Measurements from ENCODE around the gene GCNT2. TPM values are rescaled to one million over a fixed set of nuclear protein-coding genes. Genes with fewer than 3 reads are reported as not detected.
"Not testable (repeated sequence)": the region's sequence is repeated elsewhere in the genome, so short reads cannot be mapped to it uniquely, and the experiment has no call there.

GCNT2 gene
- total RNA-seq, 1 donor from 2014 or later = 17.2 TPM

DNA sequence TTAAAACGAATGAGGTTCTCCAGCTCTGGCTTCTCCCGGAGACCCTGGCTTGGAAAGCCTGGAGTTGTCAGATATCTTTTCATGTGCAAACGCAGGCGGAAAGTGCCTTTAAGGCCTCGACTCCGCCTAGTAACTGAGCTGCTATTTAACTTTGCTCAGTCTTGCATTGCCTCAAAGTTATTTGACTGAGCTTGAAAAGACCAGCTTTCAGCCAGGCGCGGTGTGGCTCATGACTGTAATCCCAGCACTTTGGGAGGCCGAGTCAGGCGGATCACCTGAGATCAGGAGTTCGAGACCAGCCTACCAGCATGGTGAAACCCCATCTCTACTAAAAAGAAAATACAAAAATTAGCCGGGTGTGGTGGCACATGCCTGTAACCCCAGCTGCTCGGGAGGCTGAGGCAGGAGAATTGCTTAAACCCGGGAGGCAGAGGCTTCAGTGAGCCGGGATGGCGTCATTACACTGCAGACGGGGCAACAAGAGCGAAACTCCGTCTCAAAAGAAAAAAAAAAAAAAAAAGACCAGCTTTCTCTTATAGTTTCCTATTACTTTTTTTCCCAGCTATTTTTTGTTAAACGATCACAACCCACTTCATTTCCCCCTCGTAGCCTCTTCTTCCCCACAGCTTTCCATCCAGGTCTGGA lies 1.9 kb downstream of the GCNT2 start:
- H3K4me1 ChIP-seq = no peaks in the 10 kb centered on the region

DNA sequence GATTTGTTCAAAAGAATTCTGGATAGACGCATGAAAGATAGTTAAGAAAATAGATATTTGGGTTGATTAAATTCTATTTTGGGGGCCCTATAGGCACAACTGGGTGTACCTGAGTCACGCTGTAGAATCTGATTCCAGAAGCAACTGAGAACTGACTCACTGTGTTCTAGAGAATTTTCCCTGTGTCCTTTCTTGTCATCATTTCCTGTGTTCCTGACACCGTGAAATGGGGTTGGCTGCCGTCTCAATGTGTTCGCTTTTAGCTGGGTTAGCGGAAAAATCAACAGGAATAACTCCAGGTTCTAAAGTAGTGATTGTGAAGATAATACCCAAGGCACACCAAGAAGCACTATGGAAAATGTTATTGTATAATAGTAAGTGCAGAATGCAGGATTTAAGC lies 5.0 kb downstream of the GCNT2 start:
- no peak overlapping the region for H3K27ac ChIP-seq
- H3K27me3 ChIP-seq = no peaks in the 10 kb centered on the region
- no peak overlapping the region for H3K4me3 ChIP-seq
- intact Hi-C loops (cut with DNase I) = no loop called here
- TF ChIP-seq POLR2AphosphoS5 (IDR thresholded peaks at IDR 0.05; ENCODE audit: insufficient read depth in 1 of 2, low read depth in 1 of 2) = peak in 1 of 2 donors; percentile 63
- TF ChIP-seq, protein P1, sequence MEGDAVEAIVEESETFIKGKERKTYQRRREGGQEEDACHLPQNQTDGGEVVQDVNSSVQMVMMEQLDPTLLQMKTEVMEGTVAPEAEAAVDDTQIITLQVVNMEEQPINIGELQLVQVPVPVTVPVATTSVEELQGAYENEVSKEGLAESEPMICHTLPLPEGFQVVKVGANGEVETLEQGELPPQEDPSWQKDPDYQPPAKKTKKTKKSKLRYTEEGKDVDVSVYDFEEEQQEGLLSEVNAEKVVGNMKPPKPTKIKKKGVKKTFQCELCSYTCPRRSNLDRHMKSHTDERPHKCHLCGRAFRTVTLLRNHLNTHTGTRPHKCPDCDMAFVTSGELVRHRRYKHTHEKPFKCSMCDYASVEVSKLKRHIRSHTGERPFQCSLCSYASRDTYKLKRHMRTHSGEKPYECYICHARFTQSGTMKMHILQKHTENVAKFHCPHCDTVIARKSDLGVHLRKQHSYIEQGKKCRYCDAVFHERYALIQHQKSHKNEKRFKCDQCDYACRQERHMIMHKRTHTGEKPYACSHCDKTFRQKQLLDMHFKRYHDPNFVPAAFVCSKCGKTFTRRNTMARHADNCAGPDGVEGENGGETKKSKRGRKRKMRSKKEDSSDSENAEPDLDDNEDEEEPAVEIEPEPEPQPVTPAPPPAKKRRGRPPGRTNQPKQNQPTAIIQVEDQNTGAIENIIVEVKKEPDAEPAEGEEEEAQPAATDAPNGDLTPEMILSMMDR (IDR thresholded peaks at IDR 0.05) = no peak
- no peak for TF ChIP-seq POLR2A (IDR thresholded peaks at IDR 0.05)
- no peaks in the 10 kb centered on the region for H3K4me1 ChIP-seq
- no peak for DNase-seq (ENCODE audit: extremely low spot score in 2 of 2)
- no peaks in the 10 kb centered on the region for H3K36me3 ChIP-seq
- no peaks in the 10 kb centered on the region for H3K9me3 ChIP-seq

More for the DNA sequence above, 1.9 kb downstream of the GCNT2 start:
- TF ChIP-seq, protein P1 (IDR thresholded peaks at IDR 0.05) = no peak
- TF ChIP-seq POLR2A (IDR thresholded peaks at IDR 0.05) (no peak), POLR2AphosphoS5 (IDR thresholded peaks at IDR 0.05; ENCODE audit: insufficient read depth in 1 of 2, low read depth in 1 of 2) (no peak)
- H3K36me3 ChIP-seq = no peaks in the 10 kb centered on the region
- H3K4me3 ChIP-seq = no peak overlapping the region
- H3K27ac ChIP-seq = no peak overlapping the region
- no peaks in the 10 kb centered on the region for H3K27me3 ChIP-seq
- intact Hi-C loops (cut with DNase I) = no loop called here
- no peaks in the 10 kb centered on the region for H3K9me3 ChIP-seq
- DNase-seq (ENCODE audit: extremely low spot score in 2 of 2) = no peak

DNA sequence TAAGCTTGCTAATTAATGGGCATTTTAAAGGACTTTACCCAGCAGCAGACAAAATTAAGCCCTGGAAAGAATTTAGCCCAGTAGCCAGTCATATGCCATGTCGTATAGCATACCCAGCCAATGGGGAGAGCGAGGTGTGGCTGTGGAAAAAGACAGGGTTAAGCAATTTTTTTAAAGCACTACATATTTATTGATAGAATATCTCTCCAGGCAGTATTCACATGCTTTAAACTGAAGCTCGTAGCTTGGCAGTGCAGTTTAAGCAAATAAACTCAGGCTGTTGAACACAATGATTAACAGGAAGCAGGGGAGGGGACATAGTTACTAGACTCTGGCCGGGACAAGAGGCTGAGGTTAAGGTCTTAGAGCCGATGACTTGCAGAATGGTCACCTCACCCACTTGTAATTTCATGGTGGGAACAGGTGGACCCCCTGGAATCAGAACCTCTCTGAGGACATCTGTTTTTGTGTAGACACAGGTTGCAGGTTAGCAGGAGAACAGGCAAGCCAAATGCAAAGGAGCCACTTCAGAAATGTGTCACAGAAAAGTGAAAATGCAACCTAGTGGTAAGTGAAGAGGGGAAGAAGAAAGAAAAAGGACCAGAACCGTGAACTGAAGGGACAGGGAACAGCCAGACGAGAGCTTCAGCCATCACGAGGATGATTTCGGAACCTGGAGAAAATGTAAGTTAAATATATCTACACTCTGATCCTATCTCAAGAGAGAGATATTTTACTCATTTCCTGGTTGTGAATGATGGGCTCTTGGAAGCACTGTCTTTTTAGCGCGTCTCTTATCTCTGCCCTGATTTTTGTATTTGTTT lies 7.2 kb downstream of the GCNT2 start:
- intact Hi-C loops (cut with DNase I) = no loop called here
- peak overlapping the region; percentile 21 to 31 for H3K4me3 ChIP-seq
- no peaks in the 10 kb centered on the region for H3K36me3 ChIP-seq
- no peaks in the 10 kb centered on the region for H3K27me3 ChIP-seq
- DNase-seq (ENCODE audit: extremely low spot score in 2 of 2) = no peak
- H3K27ac ChIP-seq = peak overlapping the region; percentile 48
- H3K4me1 ChIP-seq = no peaks in the 10 kb centered on the region
- TF ChIP-seq POLR2AphosphoS5 (IDR thresholded peaks at IDR 0.05; ENCODE audit: insufficient read depth in 1 of 2, low read depth in 1 of 2) = peak in 1 of 2 donors; percentile 29
- TF ChIP-seq, protein P1 (IDR thresholded peaks at IDR 0.05) = no peak
- no peaks in the 10 kb centered on the region for H3K9me3 ChIP-seq

DNA sequence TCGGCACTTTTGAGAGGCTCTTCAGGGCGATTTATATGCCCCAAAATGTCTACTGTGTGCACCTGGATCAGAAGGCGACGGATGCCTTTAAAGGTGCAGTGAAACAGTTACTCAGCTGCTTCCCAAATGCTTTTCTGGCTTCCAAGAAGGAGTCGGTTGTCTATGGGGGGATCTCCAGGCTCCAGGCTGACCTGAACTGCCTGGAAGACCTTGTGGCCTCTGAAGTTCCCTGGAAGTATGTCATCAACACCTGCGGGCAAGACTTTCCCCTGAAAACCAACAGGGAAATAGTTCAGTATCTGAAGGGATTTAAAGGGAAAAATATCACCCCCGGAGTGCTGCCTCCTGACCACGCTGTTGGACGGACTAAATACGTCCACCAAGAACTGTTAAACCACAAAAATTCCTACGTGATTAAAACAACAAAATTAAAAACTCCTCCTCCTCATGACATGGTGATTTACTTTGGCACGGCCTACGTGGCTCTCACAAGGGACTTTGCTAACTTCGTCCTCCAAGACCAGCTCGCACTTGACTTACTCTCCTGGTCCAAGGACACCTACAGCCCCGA lies 8.2 kb downstream of the GCNT2 start:
- Histone ChIP-seq H3K27ac (peak overlapping the region; percentile 48), H3K27me3 (no peaks in the 10 kb centered on the region), H3K36me3 (no peaks in the 10 kb centered on the region), H3K9me3 (no peaks in the 10 kb centered on the region), H3K4me3 (peak overlapping the region; percentile 21 to 31), H3K4me1 (no peaks in the 10 kb centered on the region)
- intact Hi-C loops (cut with DNase I) = no loop called here
- no peak for DNase-seq (ENCODE audit: extremely low spot score in 2 of 2)
- TF ChIP-seq POLR2A (IDR thresholded peaks at IDR 0.05) (no peak), POLR2AphosphoS5 (IDR thresholded peaks at IDR 0.05; ENCODE audit: insufficient read depth in 1 of 2, low read depth in 1 of 2) (no peak)
- TF ChIP-seq, protein P1 (IDR thresholded peaks at IDR 0.05) = no peak

DNA sequence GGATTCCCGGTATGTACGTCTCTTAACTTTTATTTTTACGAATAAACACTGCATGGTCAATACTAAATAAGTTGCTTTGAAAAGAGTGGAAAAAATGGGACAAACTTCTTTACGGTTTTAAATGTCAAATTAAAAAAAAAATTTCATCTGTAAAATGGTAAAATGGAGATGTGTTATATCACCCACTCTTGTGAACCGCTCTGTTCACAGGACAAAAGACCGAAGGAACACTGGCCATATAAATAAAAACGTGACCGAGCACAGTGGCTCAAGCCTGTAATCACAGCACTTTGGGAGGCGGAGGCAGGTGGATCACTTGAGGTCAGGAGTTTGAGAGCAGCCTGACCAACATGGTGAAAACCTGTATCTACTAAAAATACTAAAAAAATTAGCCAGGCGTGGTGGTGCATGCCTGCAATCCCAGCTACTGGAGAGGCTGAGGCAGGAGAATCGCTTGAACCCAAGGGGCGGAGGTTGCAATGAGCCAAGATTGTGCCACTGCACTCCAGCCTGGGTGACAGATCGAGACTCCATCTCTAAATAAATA lies 8.8 kb downstream of the GCNT2 start:
- H3K36me3 ChIP-seq; H3K27me3 ChIP-seq; H3K9me3 ChIP-seq; intact Hi-C loops (cut with DNase I); H3K27ac ChIP-seq; DNase-seq (ENCODE audit: extremely low spot score in 2 of 2); H3K4me1 ChIP-seq: not testable (repeated sequence)
- H3K4me3 ChIP-seq = peak overlapping the region in 1 of 2 donors; percentile 21
